PC-3 (cell line): ENCODE results near the gene KCND3.

Source experiments
- CTCF ChIP-seq: fragments of 300-600 bp; sonication (generic); conservative IDR thresholded peaks from 2 replicates; pipeline ENCODE4 v1.5.1; 2017; ENCODE audit warnings: antibody characterized with exemption, low read depth, mild to moderate bottlenecking, low read length
- EZH2 ChIP-seq: fragments of 300-600 bp; sonication (generic); IDR thresholded peaks from one replicate; pipeline ENCODE4 v1.6.1; 2017; ENCODE audit warnings: antibody characterized with exemption, mild to moderate bottlenecking, low read length; ENCODE audit not compliant: unreplicated experiment
- EZH2phosphoT487 ChIP-seq: fragments of 300-600 bp; sonication (generic); IDR thresholded peaks from 2 replicates; pipeline ENCODE4 v1.6.1; 2018; ENCODE audit warnings: mild to moderate bottlenecking, antibody characterized with exemption, low read length, borderline replicate concordance

DNA sequence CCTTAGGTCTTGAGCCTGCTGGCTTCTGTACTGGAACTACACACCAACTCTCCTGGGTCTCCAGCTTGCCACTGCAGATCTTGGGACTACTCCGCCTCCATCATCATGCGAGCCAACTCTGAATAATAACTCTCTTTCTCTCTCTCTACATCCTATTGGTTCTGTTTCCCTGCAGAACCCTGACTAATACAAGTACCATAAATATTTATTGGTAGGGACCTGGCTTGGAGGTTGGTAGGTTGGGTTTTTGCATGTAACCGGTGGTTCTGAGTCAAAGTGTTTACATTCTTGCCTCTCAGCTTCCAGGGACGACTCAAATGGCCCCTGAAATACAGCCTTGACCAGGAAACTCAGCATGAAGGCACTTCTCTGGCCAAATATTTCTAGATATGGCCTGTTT lies 110.4 kb downstream of the KCND3 start:
- no peak for TF ChIP-seq CTCF
- TF ChIP-seq EZH2: no peak
- no peak for TF ChIP-seq EZH2phosphoT487
